DMS79 treated with DMSO at 0.1 percent for 48 hours (cell line): ENCODE results near the gene CTAG1A.
"Not testable (repeated sequence)": the region's sequence is repeated elsewhere in the genome, so short reads cannot be mapped to it uniquely, and the experiment has no call there.

ENCODE experiments used
- DNase-seq: peaks from one replicate; lab custom pipeline; 2025; lab: John Stamatoyannopoulos, UW

The CTAG1A gene

GRCh38 chrX:154573061-154573460, 11.9 kb upstream of the CTAG1A start:
- DNase-seq, result not testable (repeated sequence)

DNA sequence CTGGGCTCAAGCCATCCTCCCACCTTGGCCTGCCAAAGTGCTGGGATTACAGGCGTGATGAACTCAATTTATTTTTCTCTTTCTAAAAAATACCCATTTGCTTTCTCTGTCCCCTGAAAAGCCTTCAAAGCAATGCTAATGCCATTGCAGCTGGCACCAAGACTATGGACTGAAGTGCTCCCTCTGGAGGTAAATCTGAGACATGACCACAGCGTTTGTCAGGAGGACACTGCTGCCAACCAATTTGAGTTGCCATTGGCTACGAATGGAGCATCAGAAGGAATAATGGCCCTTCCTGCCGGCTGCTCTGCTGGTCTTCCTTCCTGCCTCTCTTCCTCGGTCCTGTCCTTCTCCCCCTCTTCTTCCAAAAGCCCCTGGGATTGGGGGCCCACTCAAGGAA, 9.9 kb upstream of the CTAG1A start:
- DNase-seq, result not testable (repeated sequence)

DNA sequence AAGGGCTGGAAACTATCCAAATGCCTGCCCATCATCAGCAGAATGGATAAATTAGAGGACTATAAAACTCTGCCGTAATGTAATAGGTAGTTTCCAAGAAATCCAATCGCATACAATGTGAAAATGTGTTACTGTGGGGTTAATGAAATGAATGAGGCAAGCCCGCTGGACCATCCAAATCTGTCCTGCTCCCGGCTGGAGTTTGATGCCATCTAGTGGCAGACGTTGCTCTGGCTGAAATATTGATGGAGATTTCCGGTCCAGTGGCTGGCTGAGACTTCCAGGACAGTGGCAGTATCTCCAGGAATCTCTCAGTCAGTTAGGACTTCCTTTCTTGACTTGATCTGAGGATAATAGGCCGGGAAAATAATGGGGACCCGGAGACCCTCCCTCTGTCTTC, 1.9 kb upstream of the CTAG1A start:
- DNase-seq, result not testable (repeated sequence)

DNA sequence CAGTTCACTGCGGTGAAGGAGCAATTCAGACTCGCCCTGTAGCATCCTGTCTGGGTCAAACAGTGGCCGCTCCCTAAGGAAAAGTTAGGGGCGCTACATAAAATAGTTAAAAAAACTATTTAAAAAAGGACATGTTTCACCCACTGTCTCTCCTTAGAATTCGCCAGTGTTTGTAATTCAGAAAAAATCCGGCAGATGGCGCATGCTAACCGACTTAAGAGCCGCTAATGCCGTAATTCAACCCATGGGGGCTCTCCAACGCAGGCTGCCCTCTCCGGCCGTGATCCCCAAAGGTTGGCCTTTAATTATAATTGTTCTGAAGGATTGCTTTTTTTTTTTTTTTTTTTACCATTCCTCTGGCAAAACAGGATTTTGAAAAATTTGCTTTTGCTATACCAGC, 5.5 kb downstream of the CTAG1A start:
- DNase-seq, result not testable (repeated sequence)

GRCh38 chrX:154592505-154592904, 7.6 kb downstream of the CTAG1A start:
- DNase-seq, result no peak

DNA sequence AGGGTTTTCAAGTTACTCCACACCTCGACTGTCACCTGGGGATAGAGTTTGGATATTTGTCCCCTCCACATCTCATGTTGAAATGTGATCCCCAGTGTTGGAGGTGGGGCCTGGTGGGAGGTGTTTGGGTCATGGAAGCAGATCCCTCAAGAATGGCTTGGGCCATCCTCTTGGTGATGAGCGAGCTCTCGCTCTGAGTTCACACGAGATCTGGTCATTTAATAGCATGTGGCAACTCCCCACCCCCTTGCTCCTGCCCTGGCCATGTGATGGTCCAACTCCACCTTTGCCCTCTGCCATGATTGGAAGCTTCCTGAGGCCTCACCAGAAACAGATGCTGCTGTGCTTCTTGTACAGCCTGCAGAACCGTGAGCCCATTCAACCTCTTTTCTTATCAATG, 8.3 kb downstream of the CTAG1A start:
- no peak for DNase-seq

- no peak for DNase-seq
Observed at GRCh38 chrX:154594491-154594890, 9.6 kb downstream of the CTAG1A start.

DNA sequence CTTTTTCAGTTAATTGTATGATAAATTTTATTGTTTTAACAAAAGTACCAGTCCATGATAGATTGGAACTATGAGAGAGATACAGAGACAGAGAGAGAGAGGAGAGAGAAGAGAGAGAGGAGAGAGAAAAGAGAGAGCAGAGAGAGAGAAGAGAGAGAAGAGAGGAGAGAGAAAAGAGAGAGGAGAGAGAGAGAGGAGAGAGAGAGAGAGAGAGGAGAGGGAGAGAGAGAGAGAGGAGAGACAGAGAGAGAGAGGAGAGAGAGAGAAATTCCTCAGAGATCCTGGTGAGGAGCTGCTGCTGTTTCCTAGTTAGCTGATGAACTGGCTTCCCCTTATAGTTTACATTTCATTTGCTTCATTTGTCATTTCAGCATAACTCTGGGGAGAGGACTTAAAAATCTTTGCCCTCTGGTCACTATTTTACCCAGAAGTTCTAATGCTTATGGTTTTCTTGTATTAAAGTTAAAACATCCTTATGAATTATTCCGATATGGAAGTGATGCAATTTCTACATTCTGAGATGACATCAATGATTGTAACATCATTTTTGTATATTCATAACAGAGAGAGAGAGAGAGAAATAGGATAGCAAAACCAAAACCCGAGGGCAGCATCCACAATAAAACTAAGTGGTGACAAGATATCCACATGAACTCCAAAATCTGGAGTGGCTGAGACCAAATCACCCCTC, 10.8 kb downstream of the CTAG1A start:
- no peak for DNase-seq

DNA sequence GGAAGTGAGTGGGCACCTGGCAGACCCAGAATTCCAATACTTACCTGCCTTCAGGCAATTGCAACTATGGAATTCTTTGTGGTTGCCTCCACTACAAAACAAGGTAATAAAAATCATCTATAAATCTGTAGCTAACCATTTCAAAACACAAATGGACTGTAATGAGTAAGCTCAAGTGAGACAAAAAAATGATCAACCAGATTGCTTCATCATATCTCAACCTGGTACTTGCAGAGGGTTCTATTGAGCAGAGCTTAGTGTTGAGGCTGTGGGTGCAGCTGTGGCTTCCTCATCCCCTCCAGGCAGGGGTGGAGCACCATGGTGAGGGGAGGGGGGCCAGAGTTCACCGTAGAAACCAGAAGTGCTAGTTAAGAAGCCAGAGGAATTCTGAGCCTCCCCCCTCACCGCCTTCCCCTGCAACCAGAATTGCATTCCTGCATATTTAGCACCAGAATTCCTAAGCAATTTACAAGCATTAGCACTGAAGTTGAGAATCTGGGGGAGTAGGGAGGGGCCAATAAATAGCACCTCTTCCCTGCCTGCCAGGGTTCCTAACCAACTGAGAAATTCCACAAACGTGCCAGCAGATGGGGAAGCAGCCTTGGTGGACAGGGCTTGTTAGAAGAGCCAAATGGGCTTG, 11.5 kb downstream of the CTAG1A start:
- DNase-seq, result peak; percentile 21

DNA sequence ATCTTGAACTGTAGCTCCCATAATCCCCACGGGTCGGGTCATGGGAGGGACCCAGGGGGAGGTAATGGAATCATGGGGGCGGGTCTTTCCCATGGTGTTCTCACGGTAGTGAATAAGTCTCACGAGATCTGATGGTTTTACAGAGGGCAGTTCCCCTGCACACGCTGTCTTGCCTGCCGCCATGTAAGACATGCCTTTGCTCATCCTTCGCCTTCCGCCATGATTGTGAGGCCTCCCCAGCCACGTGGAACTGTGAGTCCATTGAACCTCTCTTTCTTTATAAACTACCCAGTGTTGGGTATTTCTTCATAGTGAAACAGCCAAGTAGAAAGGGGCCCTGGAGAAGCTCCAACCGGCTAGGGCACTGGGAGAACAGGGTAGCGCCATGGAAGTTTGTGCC, 12.3 kb downstream of the CTAG1A start:
- no peak for DNase-seq

- no peak for DNase-seq
Observed at GRCh38 chrX:154598656-154599055, 13.7 kb downstream of the CTAG1A start.

- no peak for DNase-seq
Observed at GRCh38 chrX:154599531-154599930, 14.6 kb downstream of the CTAG1A start.

- DNase-seq, result no peak
Observed at GRCh38 chrX:154600759-154601374, 15.9 kb downstream of the CTAG1A start.

DNA sequence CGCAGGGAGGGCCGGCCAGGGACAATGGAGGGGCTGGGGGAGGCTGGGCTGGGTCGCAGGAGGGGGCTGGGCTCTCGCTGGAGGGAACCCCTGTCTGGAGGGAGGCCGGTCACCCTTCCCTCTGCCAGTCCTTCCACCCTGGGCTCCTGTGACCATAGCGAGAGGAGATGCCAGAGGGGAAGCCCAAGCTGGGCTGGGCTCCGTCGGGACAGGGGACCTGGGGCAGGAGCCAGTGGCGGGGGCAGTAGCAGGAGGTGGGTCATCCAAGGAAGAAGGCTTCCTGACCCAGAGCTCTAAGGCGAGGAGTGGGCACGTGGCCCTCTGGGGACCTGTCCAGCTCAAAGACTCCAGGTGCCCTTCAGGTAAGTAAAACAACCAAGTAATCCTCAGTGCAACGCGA, 17.3 kb downstream of the CTAG1A start:
- no peak for DNase-seq

DNA sequence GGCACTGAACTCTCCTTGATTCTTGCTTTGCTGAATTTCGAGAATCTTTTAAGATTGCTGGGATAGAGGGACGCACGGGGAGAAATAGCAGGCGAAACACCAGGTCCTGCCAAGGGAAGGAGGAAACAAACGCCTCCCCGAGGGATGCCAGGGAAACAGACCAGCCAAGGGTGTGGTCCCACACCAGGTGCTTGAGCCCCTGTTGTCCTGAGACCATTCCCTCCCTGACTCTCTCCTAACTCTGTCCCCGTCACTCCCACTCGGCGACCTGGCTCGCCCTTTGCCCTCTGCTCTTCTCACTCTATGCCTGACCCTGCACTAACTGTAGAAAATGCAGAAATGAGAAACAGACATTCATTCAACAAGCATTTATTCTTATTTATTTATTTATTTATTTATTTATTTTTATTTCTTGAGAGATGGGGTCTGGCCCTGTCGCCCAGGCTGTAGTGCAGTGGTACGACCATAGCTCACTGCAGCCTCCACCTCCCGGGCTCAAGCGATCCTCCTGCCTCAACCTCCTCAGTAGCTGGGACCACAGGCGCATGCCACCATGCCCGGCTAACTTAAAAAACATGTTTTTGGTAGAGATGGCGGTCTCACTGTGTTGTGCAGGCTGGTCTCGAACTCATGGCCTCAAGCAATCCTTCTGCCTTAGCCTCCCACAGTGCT, 18.0 kb downstream of the CTAG1A start:
- no peak for DNase-seq

DNA sequence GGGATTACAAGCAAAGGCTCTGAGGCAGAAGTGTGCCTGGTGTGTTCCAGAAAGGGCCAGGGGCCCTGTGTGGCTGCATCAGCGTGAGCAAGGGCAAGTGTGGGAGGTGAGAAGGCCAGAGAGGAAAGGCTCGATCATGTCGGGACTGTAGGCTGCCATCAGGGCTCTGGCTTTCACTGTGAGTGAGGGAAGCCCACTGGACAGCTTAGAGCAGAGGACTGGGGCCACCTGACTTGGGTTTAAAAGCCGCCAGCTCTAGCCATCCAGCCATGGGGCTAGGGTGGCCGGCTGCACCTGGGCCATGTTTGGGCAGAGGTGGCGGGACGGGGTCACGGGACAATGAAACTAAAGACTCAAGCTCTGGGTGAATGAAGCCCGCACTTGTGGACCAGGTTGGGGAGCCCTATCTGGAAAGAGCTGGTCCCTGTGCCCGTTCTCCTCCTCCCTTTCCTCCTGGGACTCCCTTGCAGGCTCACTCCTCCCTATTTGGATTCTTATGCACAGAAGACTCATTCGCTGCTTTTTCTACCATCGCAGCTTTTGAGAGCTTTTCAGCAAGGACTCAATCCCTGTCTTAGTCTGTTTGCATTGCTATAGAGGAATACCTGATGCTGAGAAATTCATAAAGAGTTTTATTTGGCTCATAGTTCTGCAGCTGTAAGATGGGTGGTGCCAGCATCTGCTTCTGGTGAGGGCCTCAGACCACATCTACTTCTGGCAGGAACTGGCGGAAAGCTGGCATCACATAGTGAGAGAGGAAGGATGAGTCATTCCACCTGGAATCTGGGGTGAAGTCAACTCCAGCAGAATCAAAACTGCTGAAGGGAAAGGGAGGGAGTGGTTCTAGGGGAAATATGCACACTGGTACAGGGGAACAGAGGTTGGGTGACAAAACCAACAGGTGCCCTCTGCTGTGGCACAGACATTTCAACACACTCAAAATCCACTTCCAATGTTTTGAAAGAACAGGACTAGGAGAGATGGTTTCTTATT, 18.8 kb downstream of the CTAG1A start:
- DNase-seq, result no peak

GRCh38 chrX:154605566-154605965, 20.6 kb downstream of the CTAG1A start:
- no peak for DNase-seq

DNA sequence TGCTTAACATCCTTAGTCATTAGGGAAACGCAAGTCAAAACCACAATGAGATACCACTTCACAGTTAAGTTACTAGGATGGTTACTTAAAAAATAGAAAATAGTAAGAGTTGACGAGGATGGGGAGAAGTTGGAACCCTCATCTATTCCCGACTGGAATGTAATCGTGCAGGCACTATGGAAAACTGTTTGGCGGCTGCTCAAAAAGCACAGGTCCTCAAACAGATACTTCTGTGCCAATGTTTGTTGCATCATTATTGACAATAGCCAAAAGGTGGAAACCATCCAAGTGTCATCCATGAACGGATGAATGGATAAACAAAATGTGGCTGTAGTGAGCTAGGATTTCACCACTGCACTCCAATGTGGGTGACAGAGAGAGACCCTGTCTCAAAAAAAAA, 22.4 kb downstream of the CTAG1A start:
- peak; percentile 38 for DNase-seq

DNA sequence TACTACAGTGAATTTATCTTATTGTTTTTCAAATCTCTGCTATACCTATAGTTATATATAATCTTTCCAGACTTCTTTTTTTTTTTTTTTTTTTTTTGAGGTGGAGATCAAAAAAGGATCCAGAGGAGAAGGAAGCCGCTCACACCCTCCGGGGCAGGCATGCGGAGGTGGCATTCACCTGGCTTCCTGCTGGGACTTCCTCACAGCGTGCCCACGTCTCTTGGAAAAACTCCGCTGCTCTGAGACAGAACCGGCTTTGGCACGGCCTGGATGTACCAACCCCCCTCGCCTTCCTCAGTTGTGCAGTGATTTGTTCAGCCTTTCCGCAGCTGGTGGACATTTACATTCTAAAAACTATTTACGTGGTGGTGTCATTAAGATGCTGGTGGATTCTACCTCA, 23.0 kb downstream of the CTAG1A start:
- not testable (repeated sequence) for DNase-seq

GRCh38 chrX:154608823-154609222, 23.9 kb downstream of the CTAG1A start:
- DNase-seq, result not testable (repeated sequence)

DNA sequence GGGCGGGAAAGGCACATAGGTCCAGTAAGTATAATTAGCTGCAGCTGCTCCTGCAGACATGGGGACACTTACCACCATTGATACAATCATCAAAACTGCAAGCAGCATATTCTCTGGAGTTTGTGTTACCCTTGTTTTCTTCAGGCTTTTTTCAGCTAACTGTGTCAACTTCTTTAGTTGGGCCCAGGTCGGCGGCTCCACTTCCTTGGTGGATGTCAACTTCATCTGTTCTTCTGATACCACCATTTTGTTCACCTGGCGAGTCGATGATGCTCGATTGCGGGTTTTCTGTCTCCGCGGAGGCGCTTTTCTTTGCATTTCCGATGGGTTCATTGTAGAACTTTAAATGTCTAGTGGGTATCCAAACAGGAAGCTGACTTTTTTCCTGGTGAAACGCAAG, 26.2 kb downstream of the CTAG1A start:
- DNase-seq, result not testable (repeated sequence)

GRCh38 chrX:154613586-154613985, 28.7 kb downstream of the CTAG1A start:
- not testable (repeated sequence) for DNase-seq
